Umbilical cord (tissue), 2 donors: Measurements from ENCODE around the gene MRPL55. TPM values are rescaled to one million over a fixed set of nuclear protein-coding genes. Genes with fewer than 3 reads are reported as not detected.

ENCODE experiments used
- DNase-seq: peaks from one replicate; pipeline ENCODE4 v3.0.0-alpha.2; 2015; ENCODE audit warnings: low spot score
- total RNA-seq: library from RNA; depleted of rRNA; stranded (reverse); fragments of >200 nt; gene quantifications from one replicate; pipeline ENCODE4 v1.2.3, GENCODE V29; 2014; ENCODE audit warnings: low replicate concordance; ENCODE audit not compliant: insufficient read depth

Gene MRPL55
- total RNA-seq, 1 donor from 2014 or later: 46.0 TPM

- DNase-seq: no peak
These were observed 50.7 kb downstream of the MRPL55 start for GRCh38 chr1:228058172-228058948.

Other genes starting within 250 kb of the MRPL55 start
- 8.7 TPM for gene WNT9A, start 161.4 kb downstream of the MRPL55 start, total RNA-seq
- not detected for gene WNT3A, start 102.3 kb downstream of the MRPL55 start, total RNA-seq
- 159 TPM for gene ARF1, start 26.6 kb downstream of the MRPL55 start, total RNA-seq
- gene C1orf35, start 6.0 kb downstream of the MRPL55 start, total RNA-seq: 10.4 TPM
- 239 TPM for gene GUK1, start 31.0 kb upstream of the MRPL55 start, total RNA-seq
- gene GJC2, start 40.6 kb upstream of the MRPL55 start, total RNA-seq: 1.9 TPM
- 5.1 TPM for gene IBA57, start 56.5 kb upstream of the MRPL55 start, total RNA-seq
- 23.1 TPM for gene OBSCN, start 98.7 kb upstream of the MRPL55 start, total RNA-seq